Measurements from ENCODE around the gene LRRC3. TPM values are rescaled to one million over a fixed set of nuclear protein-coding genes. Genes with fewer than 3 reads are reported as not detected.

Gene LRRC3
- total RNA-seq, 2 experiments from 2014 or later: 0.55 to 0.61 TPM

DNA sequence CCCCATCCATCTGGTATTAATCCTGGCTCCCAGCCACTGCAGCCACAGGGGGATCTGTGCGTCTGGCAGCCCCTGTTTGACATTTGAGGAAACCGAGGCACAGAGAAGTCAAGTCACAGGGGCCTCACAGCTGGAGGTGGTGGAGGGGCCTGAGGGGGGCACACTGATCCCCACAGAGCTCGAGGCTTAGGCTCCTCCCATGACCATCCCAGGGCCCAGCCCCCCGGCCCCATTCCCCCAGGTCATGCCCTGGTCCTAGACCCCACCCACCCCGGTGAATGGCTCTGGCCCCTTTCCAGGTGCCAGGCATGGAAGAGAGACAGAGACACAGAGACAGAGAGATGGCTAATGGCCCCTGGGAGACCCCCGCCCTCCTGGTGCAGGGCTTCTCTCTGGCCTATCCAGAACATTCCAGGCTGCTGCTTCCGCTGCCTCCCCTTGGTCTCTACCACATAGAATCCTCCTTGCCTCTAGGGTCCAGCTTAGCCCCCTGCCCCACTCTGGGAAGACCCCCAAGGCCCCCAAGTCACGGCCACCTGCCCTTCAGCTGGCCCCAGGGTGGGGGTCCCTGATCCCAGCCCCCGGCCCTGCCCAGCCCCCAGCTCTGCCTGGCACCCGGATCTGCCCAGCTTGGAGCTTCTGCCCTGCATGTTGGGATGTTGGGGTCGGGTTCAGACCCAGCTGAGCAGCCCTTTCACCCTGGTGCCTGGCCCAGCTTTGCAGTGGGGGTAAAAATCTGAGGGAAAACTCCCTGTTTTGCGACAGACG lies 29.2 kb upstream of the LRRC3 start:
- DNase-seq: peak in 1 of 14 experiments; percentile 11
- Mint-ChIP-seq H3K36me3 (ENCODE audit: low read depth) (no peaks in the 10 kb centered on the region), H3K9me3 (peaks cover 3% of the 10 kb centered on the region), H3K27me3 (no peaks in the 10 kb centered on the region), H3K4me3 (no peak overlapping the region), H3K27ac (no peak overlapping the region), H3K4me1 (ENCODE audit: low read depth) (no peaks in the 10 kb centered on the region)
- ChIA-PET POLR2A (no interaction called here), CTCF (no interaction called here)
- no peaks in the 10 kb centered on the region for H3K27me3 ChIP-seq (ENCODE audit: control insufficient read depth in 1 of 2, insufficient read depth in 2 of 2, low read length in 2 of 2)
- TF ChIP-seq CTCF (IDR thresholded peaks at IDR 0.05): no peak
- peaks cover 9% of the 10 kb centered on the region in 2 experiments for H3K9me3 ChIP-seq (ENCODE audit: control insufficient read depth in 1 of 2, insufficient read depth in 1 of 2, low read length in 2 of 2)
- H3K36me3 ChIP-seq (ENCODE audit: insufficient read depth, low read length): no peaks in the 10 kb centered on the region
- no peak overlapping the region for H3K27ac ChIP-seq (ENCODE audit: low read depth in 1 of 2, low read length in 2 of 2)
- no peaks in the 10 kb centered on the region for H3K4me1 ChIP-seq (ENCODE audit: insufficient read depth, low read length)
- no peak for ATAC-seq (ENCODE audit: poor library complexity)
- intact Hi-C loops (cut with DNase I, micrococcal nuclease): no loop called here
- no peak overlapping the region for H3K4me3 ChIP-seq (ENCODE audit: low read length)

GRCh38 chr21:44426663-44427191 lies 28.6 kb upstream of the LRRC3 start:
- DNase-seq: peak in 2 of 14 experiments; percentile 25
- POLR2A ChIA-PET: no interaction called here
- no peak for TF ChIP-seq CTCF (IDR thresholded peaks at IDR 0.05)
- Mint-ChIP-seq H3K9me3 (peaks cover 4% of the 10 kb centered on the region), H3K27me3 (no peaks in the 10 kb centered on the region), H3K27ac (no peak overlapping the region), H3K4me3 (no peak overlapping the region), H3K36me3 (ENCODE audit: low read depth) (no peaks in the 10 kb centered on the region), H3K4me1 (ENCODE audit: low read depth) (no peaks in the 10 kb centered on the region)
- Histone ChIP-seq H3K27me3 (ENCODE audit: control insufficient read depth in 1 of 2, insufficient read depth in 2 of 2, low read length in 2 of 2) (no peaks in the 10 kb centered on the region), H3K27ac (ENCODE audit: low read depth in 1 of 2, low read length in 2 of 2) (no peak overlapping the region), H3K4me3 (ENCODE audit: low read length) (no peak overlapping the region), H3K9me3 (ENCODE audit: control insufficient read depth in 1 of 2, insufficient read depth in 1 of 2, low read length in 2 of 2) (peaks cover 9 to 15% of the 10 kb centered on the region in 2 experiments), H3K4me1 (ENCODE audit: insufficient read depth, low read length) (no peaks in the 10 kb centered on the region), H3K36me3 (ENCODE audit: insufficient read depth, low read length) (no peaks in the 10 kb centered on the region)
- intact Hi-C loops (cut with DNase I, micrococcal nuclease): no loop called here
- ATAC-seq (ENCODE audit: poor library complexity): no peak
- CTCF ChIA-PET: no interaction called here

DNA sequence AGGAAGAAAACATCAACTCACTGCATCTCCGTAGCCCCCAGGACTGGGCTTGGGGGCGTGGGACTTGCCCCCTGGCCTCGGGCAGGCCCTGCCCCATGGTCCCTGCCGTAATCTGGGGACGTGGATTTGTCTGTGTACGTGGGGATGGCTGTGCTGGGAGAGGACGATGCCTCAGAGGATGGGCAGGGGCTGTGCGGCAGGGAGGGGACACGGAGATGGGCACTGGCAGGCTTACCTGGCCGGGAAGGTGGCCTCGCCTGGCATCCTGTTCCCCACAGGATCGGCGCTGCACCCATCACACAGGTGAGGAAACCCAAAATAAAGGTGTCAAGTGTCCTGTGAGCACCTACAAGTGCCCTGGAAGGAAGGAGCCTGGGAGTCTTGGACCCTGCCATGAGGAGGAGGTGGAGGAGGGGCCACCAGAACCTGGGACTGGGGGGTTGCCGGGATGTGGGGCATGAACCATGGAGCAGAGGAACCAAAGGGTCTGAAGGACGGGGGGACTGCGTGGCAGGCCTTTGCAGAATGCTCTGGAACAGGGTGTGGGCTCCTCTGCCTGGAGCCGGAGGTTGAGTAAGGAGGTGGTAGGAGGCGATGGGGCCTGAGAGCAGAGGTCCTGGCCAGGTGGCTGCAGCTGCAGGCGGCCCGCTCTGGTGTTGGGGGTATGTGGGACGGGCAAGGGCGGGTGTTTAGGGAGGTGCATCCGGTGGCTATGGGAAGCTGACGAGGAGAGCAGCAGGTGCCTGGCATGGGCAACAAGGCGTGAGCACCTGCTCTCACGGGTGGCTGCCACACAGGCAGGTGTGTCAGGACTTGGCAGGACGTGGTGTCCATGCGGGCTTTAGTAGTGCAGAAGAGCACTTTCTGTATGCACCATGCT lies 27.8 kb upstream of the LRRC3 start:
- Mint-ChIP-seq H3K27ac (no peak overlapping the region), H3K9me3 (peaks cover 6% of the 10 kb centered on the region), H3K4me1 (ENCODE audit: low read depth) (no peaks in the 10 kb centered on the region), H3K36me3 (ENCODE audit: low read depth) (no peaks in the 10 kb centered on the region), H3K4me3 (no peak overlapping the region), H3K27me3 (no peaks in the 10 kb centered on the region)
- ChIA-PET CTCF (no interaction called here), POLR2A (interaction anchor here (0.6 to 0.9 kb wide), 3 partner anchors 9 to 384 kb away, joined by 3 read pairs; no protein-coding TSS in a partner anchor)
- no peaks in the 10 kb centered on the region for H3K27me3 ChIP-seq (ENCODE audit: control insufficient read depth in 1 of 2, insufficient read depth in 2 of 2, low read length in 2 of 2)
- intact Hi-C loops (cut with DNase I, micrococcal nuclease): loop anchor here in 1 of 2 experiments (1.0 kb wide), 1 partner anchor 28 kb away; the partner anchor contains the start of gene LRRC3
- peaks cover 9 to 17% of the 10 kb centered on the region in 2 experiments for H3K9me3 ChIP-seq (ENCODE audit: control insufficient read depth in 1 of 2, insufficient read depth in 1 of 2, low read length in 2 of 2)
- no peak overlapping the region for H3K27ac ChIP-seq (ENCODE audit: low read depth in 1 of 2, low read length in 2 of 2)
- H3K4me1 ChIP-seq (ENCODE audit: insufficient read depth, low read length): no peaks in the 10 kb centered on the region
- no peaks in the 10 kb centered on the region for H3K36me3 ChIP-seq (ENCODE audit: insufficient read depth, low read length)
- ATAC-seq (ENCODE audit: poor library complexity) (no peak), DNase-seq (peak in 1 of 14 experiments; percentile 29)
- no peak for TF ChIP-seq CTCF (IDR thresholded peaks at IDR 0.05)
- no peak overlapping the region for H3K4me3 ChIP-seq (ENCODE audit: low read length)
